Immature natural killer cell (primary cell): ENCODE measurements around the gene KCNIP4. TPM values are rescaled to one million over a fixed set of nuclear protein-coding genes. Genes with fewer than 3 reads are reported as not detected.

Experiments used
- DNase-seq, 3 donors: peaks; one replicate each; pipeline ENCODE4 v3.0.0; 2022; ENCODE audit warnings: mixed read lengths in 1 of 3
- H3K27ac Mint-ChIP-seq, 6 donors: one replicate each; pipeline ENCODE4 v1.8.0; 2020; ENCODE audit warnings: mixed read lengths in 6 of 6, mild to moderate bottlenecking in 5 of 6, inconsistent platforms in 4 of 6, moderate library complexity in 3 of 6
- H3K27me3 Mint-ChIP-seq, 3 donors: one replicate each; pipeline ENCODE4 v1.8.0; 2020 to 2021; ENCODE audit warnings: low read depth in 3 of 3, mild to moderate bottlenecking in 3 of 3, mixed read lengths in 3 of 3, moderate library complexity in 3 of 3, inconsistent platforms in 1 of 3
- H3K36me3 Mint-ChIP-seq, 3 donors: one replicate each; pipeline ENCODE4 v1.8.0; 2020; ENCODE audit warnings: mixed read lengths in 3 of 3, inconsistent platforms in 2 of 3, mild to moderate bottlenecking in 2 of 3
- H3K4me1 Mint-ChIP-seq, 2 donors: one replicate each; pipeline ENCODE4 v1.8.0; 2020; ENCODE audit warnings: inconsistent platforms in 2 of 2, mild to moderate bottlenecking in 2 of 2, mixed read lengths in 2 of 2, moderate library complexity in 1 of 2
- H3K4me3 Mint-ChIP-seq, 5 donors: one replicate each; pipeline ENCODE4 v1.8.0; 2020; ENCODE audit warnings: mild to moderate bottlenecking in 5 of 5, mixed read lengths in 5 of 5, inconsistent platforms in 3 of 5, moderate library complexity in 3 of 5
- H3K9me3 Mint-ChIP-seq, 6 donors: one replicate each; pipeline ENCODE4 v1.8.0; 2020; ENCODE audit warnings: mild to moderate bottlenecking in 6 of 6, mixed read lengths in 6 of 6, inconsistent platforms in 4 of 6, moderate library complexity in 3 of 6
- polyA plus RNA-seq, 3 donors: library from polyadenylated mRNA; unstranded; fragments of 300-500 nt; fragmentation: Illumina TruSeq; gene quantifications; one replicate each; pipeline ENCODE4 v1.2.3, GENCODE V29; 2021

KCNIP4 gene
- polyA plus RNA-seq, 3 donors from 2014 or later, result 0.10 TPM; not detected in 2

- Mint-ChIP-seq H3K9me3 (peaks cover 8 to 18% (median 13%) of the 10 kb centered on the region in 6 donors), H3K4me1 (peaks cover 6 to 7% of the 10 kb centered on the region in 2 donors), H3K27ac (no peak overlapping the region), H3K27me3 (peaks cover 0 to 3% (median 3%) of the 10 kb centered on the region in 3 donors), H3K4me3 (no peak overlapping the region), H3K36me3 (peaks cover 0 to 8% (median 6%) of the 10 kb centered on the region in 3 donors)
- DNase-seq, result no peak
These were observed 1091.5 kb downstream of the KCNIP4 start for GRCh38 chr4:20857081-20857480.

- Mint-ChIP-seq H3K4me1 (no peaks in the 10 kb centered on the region), H3K4me3 (no peak overlapping the region), H3K36me3 (peaks cover 0 to 12% (median 0%) of the 10 kb centered on the region in 3 donors), H3K27me3 (no peaks in the 10 kb centered on the region), H3K27ac (no peak overlapping the region), H3K9me3 (peaks cover 4 to 18% (median 8%) of the 10 kb centered on the region in 6 donors)
- DNase-seq, result no peak
These were observed 1101.3 kb downstream of the KCNIP4 start for GRCh38 chr4:20847124-20847747.

- H3K36me3 Mint-ChIP-seq, result peaks cover 0 to 9% (median 0%) of the 10 kb centered on the region in 3 donors
- H3K4me3 Mint-ChIP-seq, result no peak overlapping the region
- peaks cover 0 to 9% (median 1%) of the 10 kb centered on the region in 6 donors for H3K9me3 Mint-ChIP-seq
- H3K27ac Mint-ChIP-seq, result no peak overlapping the region
- peaks cover 3 to 11% of the 10 kb centered on the region in 2 donors for H3K4me1 Mint-ChIP-seq
- no peak for DNase-seq
- peaks cover 0 to 2% (median 0%) of the 10 kb centered on the region in 3 donors for H3K27me3 Mint-ChIP-seq
These were observed 1104.3 kb downstream of the KCNIP4 start for GRCh38 chr4:20844311-20844710.

DNA sequence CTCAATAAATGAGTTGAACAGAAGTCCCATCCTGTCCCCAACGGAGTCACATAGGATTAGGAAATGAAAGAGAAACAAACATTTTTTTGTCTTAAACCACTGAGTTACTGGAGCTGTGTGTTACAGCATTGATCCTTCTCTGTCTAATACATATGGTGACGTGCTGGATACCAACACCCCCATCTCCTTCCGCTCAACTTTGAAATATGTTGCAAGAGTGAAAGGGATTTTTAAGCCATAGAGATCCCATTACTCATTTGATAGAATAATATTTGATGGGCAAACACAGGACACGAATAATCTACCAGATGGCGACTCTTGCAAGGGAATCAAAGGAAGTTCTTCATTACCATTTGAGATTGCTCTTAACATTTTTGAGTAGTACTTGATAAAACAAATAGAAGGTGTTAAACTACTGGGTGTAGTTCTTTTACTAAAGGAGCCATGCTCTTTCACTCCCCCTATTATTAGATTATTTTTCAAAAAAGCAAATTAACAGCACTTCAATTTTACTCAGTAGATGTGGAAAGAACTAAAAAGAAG, 1107.9 kb downstream of the KCNIP4 start:
- no peak for DNase-seq
- peaks cover 3 to 11% of the 10 kb centered on the region in 2 donors for H3K4me1 Mint-ChIP-seq
- peaks cover 0 to 2% (median 1%) of the 10 kb centered on the region in 3 donors for H3K27me3 Mint-ChIP-seq
- peaks cover 0 to 8% (median 1%) of the 10 kb centered on the region in 6 donors for H3K9me3 Mint-ChIP-seq
- H3K36me3 Mint-ChIP-seq, result peaks cover 0 to 13% (median 0%) of the 10 kb centered on the region in 3 donors
- H3K27ac Mint-ChIP-seq, result no peak overlapping the region
- H3K4me3 Mint-ChIP-seq, result no peak overlapping the region

DNA sequence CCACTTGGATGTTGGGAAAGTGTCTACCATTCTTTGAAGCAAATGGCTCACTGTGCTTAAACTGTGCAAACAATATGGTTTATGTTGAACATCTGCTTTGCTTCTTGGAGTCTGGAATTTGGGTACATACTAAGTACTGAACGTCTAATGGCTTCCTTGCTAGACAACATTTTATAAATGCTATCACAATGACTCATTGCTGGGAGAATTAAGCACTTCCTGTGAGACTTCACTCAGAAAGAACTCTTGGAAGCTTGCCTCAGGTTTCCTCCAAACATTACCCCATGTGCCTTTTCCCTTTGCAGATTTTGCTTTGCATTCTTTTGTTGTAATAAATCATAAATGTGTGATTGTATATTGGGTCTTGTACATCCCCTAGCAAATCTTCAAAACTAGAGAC, 1108.6 kb downstream of the KCNIP4 start:
- H3K27me3 Mint-ChIP-seq, result peaks cover 0 to 2% (median 1%) of the 10 kb centered on the region in 3 donors
- H3K36me3 Mint-ChIP-seq, result peaks cover 0 to 13% (median 3%) of the 10 kb centered on the region in 3 donors
- no peak overlapping the region for H3K4me3 Mint-ChIP-seq
- peaks cover 0 to 8% (median 1%) of the 10 kb centered on the region in 6 donors for H3K9me3 Mint-ChIP-seq
- no peak for DNase-seq
- peaks cover 3 to 11% of the 10 kb centered on the region in 2 donors for H3K4me1 Mint-ChIP-seq
- H3K27ac Mint-ChIP-seq, result no peak overlapping the region

DNA sequence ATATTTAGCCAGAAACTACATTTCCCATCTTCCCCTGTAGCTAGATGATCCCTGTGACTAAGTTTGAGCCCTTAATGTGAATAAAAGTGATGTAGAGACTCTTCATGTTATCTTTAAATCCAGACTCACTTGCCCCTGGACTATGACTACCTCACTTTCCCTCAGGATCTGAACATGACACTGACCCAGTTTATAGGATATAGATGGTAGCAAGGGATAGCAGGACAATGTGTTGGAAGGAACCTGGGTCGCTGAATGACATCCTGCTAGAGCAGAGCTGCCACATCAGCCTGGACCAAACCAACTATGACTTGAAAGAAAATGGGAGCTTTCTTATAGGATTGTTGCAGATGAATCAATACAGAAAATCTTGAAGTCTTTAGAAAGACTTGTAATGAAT, 1110.1 kb downstream of the KCNIP4 start:
- H3K4me1 Mint-ChIP-seq, result peaks cover 3 to 11% of the 10 kb centered on the region in 2 donors
- DNase-seq, result no peak
- peaks cover under 1 to 2% (median 1%) of the 10 kb centered on the region in 3 donors for H3K27me3 Mint-ChIP-seq
- H3K4me3 Mint-ChIP-seq, result no peak overlapping the region
- H3K9me3 Mint-ChIP-seq, result peaks cover 0 to 10% (median 1%) of the 10 kb centered on the region in 6 donors
- H3K36me3 Mint-ChIP-seq, result peaks cover 0 to 18% (median 4%) of the 10 kb centered on the region in 3 donors
- H3K27ac Mint-ChIP-seq, result no peak overlapping the region

GRCh38 chr4:20832826-20833225, 1115.7 kb downstream of the KCNIP4 start:
- H3K36me3 Mint-ChIP-seq, result peaks cover 0 to 12% (median 4%) of the 10 kb centered on the region in 3 donors
- no peak overlapping the region for H3K4me3 Mint-ChIP-seq
- H3K4me1 Mint-ChIP-seq, result peaks cover 0 to 6% of the 10 kb centered on the region in 2 donors
- H3K27ac Mint-ChIP-seq, result no peak overlapping the region
- DNase-seq, result no peak
- peaks cover 0 to 4% (median 1%) of the 10 kb centered on the region in 3 donors for H3K27me3 Mint-ChIP-seq
- H3K9me3 Mint-ChIP-seq, result peaks cover 0 to 8% (median 0%) of the 10 kb centered on the region in 6 donors

- no peak overlapping the region for H3K4me3 Mint-ChIP-seq
- no peak for DNase-seq
- peaks cover 0 to 6% of the 10 kb centered on the region in 2 donors for H3K4me1 Mint-ChIP-seq
- peaks cover 0 to 6% (median 0%) of the 10 kb centered on the region in 6 donors for H3K9me3 Mint-ChIP-seq
- H3K36me3 Mint-ChIP-seq, result peaks cover 0 to 9% (median 4%) of the 10 kb centered on the region in 3 donors
- H3K27me3 Mint-ChIP-seq, result peaks cover 0 to 4% (median 1%) of the 10 kb centered on the region in 3 donors
- H3K27ac Mint-ChIP-seq, result no peak overlapping the region
These were observed 1116.8 kb downstream of the KCNIP4 start for GRCh38 chr4:20831746-20832145.

DNA sequence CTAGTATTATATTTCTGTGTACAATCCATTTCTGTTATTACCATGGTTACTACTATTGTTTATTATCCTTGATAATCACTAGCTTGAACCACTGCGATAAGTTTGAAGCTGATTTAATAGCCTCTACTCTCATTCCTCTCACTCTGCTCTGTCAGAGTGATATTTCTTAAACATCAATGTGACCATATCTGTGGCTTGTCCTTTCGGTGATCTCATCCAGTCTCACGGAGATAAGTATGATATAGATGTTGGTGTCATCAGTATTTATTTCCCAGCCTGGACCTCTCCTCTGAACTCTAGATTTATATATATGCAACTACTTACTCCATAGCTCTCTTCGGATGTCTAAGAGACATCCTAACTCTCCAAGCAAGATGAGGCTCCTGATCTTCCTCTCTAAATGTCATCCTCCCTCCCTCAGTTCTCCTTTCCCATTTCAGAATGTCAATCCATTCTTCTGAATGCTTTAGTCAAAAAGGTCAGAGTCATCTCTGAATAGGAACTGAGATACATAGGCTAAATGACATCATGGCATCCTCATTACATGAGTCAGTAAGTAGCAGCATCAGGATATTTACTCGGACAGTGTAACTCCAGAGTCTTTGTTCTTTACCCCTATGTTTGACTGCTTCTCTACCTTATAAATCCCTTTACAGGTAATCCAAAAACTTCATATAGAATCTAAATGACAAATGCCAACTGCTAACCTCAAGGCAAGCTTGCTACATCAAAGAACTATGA, 1118.8 kb downstream of the KCNIP4 start:
- H3K36me3 Mint-ChIP-seq, result peaks cover 0 to 14% (median 0%) of the 10 kb centered on the region in 3 donors
- peaks cover 0 to 6% of the 10 kb centered on the region in 2 donors for H3K4me1 Mint-ChIP-seq
- H3K27me3 Mint-ChIP-seq, result peaks cover 0 to 4% (median 4%) of the 10 kb centered on the region in 3 donors
- no peak for DNase-seq
- peaks cover 0 to 4% (median 0%) of the 10 kb centered on the region in 6 donors for H3K9me3 Mint-ChIP-seq
- H3K27ac Mint-ChIP-seq, result no peak overlapping the region
- no peak overlapping the region for H3K4me3 Mint-ChIP-seq

GRCh38 chr4:20825505-20825904, 1123.1 kb downstream of the KCNIP4 start:
- no peak overlapping the region for H3K4me3 Mint-ChIP-seq
- H3K9me3 Mint-ChIP-seq, result peaks cover 0 to 2% (median 0%) of the 10 kb centered on the region in 6 donors
- no peaks in the 10 kb centered on the region for H3K4me1 Mint-ChIP-seq
- peak overlapping the region in 1 of 6 donors; percentile 22 for H3K27ac Mint-ChIP-seq
- peaks cover 0 to 9% (median 0%) of the 10 kb centered on the region in 3 donors for H3K36me3 Mint-ChIP-seq
- peaks cover 0 to 4% (median 0%) of the 10 kb centered on the region in 3 donors for H3K27me3 Mint-ChIP-seq
- no peak for DNase-seq

DNA sequence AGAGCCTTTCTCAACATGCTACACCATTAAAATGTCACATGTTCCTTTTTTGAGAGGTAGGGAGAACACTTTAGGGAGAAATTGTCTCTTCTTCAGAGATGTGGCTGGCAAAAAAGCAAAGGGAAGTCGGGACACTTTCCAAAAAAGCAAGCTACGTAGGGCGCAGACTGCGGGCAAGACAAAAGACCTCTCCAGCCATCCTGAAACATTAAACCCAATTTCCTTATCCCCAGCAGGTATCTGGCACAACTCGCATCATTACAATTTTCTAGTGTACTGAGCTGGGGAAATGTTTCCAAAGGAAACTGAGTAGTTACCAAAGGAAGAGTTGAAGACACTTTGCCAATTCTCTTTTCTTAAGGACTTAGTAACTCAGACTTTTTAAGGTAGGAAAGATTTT, 1132.3 kb downstream of the KCNIP4 start:
- DNase-seq, result no peak
- peaks cover 0 to 8% (median 0%) of the 10 kb centered on the region in 6 donors for H3K9me3 Mint-ChIP-seq
- peaks cover 1 to 5% (median 5%) of the 10 kb centered on the region in 3 donors for H3K27me3 Mint-ChIP-seq

GRCh38 chr4:20813700-20814099, 1134.9 kb downstream of the KCNIP4 start:
- no peak for DNase-seq
- H3K27me3 Mint-ChIP-seq, result peaks cover 2 to 5% (median 3%) of the 10 kb centered on the region in 3 donors

More for the DNA sequence above, 1132.3 kb downstream of the KCNIP4 start:
- Mint-ChIP-seq H3K4me1 (peaks cover 8 to 11% of the 10 kb centered on the region in 2 donors), H3K27ac (no peak overlapping the region), H3K36me3 (peaks cover 0 to 3% (median 0%) of the 10 kb centered on the region in 3 donors), H3K4me3 (no peak overlapping the region)

DNA sequence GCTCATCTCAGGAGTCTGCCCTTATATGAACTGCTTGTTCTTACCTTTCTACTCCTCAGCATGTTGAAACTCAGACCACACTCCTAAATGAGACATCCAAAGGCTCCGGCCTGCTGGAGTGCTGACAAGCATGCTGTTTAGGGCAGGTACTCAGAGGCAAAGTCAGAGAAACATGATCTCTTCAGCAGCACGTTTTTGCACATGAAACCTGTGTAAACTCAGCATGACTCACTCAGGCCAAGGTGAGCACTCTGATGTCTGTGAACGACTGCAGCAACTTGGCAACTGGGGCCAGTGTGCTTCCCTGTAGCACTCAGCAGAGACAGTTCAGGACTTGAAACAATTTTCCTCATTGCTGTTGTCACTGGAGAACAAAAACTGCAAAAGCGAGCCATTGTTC, 1138.8 kb downstream of the KCNIP4 start:
- no peak for DNase-seq
- peaks cover 0 to 4% (median 3%) of the 10 kb centered on the region in 3 donors for H3K36me3 Mint-ChIP-seq
- H3K4me3 Mint-ChIP-seq, result no peak overlapping the region
- no peaks in the 10 kb centered on the region for H3K4me1 Mint-ChIP-seq
- H3K27me3 Mint-ChIP-seq, result peaks cover 2 to 5% (median 3%) of the 10 kb centered on the region in 3 donors
- H3K9me3 Mint-ChIP-seq, result peaks cover 0 to 8% (median 0%) of the 10 kb centered on the region in 6 donors
- H3K27ac Mint-ChIP-seq, result no peak overlapping the region

More at GRCh38 chr4:20813700-20814099, 1134.9 kb downstream of the KCNIP4 start:
- Mint-ChIP-seq H3K4me3 (no peak overlapping the region), H3K36me3 (peaks cover 0 to 3% (median 0%) of the 10 kb centered on the region in 3 donors), H3K4me1 (peaks cover 8 to 11% of the 10 kb centered on the region in 2 donors), H3K27ac (no peak overlapping the region), H3K9me3 (peaks cover 0 to 6% (median 0%) of the 10 kb centered on the region in 6 donors)
